GM12872 (cell line): Measurements from ENCODE around the gene SMARCA5.

Experiments
- TF ChIP-seq, protein P1 (sequence below): IDR thresholded peaks from 3 replicates; pipeline ENCODE4 v1.5.1; 2011; ENCODE audit warnings: low read depth, mild to moderate bottlenecking, low read length, moderate library complexity; ENCODE audit not compliant: insufficient read depth

The SMARCA5 gene

DNA sequence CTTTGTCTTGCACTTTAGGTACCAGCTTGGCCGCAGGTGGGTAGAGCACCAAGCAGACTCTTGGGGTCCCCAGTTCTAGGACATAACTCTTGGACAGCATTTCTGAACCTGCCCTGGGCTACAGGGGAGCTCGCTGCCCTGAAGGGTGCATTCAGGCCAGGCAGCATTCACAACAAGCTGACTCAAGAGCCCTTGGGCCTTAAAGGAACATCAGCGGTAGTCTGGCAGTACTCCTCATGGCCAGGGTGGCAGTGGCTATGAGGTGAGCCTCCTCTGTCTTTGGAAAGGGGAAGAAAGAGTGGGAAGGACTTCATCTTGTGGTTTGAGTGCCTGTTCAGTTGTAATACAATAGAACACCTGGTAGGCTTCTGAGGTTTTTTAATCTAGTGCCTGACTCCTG, 24.8 kb upstream of the SMARCA5 start:
- TF ChIP-seq, protein P1, sequence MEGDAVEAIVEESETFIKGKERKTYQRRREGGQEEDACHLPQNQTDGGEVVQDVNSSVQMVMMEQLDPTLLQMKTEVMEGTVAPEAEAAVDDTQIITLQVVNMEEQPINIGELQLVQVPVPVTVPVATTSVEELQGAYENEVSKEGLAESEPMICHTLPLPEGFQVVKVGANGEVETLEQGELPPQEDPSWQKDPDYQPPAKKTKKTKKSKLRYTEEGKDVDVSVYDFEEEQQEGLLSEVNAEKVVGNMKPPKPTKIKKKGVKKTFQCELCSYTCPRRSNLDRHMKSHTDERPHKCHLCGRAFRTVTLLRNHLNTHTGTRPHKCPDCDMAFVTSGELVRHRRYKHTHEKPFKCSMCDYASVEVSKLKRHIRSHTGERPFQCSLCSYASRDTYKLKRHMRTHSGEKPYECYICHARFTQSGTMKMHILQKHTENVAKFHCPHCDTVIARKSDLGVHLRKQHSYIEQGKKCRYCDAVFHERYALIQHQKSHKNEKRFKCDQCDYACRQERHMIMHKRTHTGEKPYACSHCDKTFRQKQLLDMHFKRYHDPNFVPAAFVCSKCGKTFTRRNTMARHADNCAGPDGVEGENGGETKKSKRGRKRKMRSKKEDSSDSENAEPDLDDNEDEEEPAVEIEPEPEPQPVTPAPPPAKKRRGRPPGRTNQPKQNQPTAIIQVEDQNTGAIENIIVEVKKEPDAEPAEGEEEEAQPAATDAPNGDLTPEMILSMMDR = no peak

DNA sequence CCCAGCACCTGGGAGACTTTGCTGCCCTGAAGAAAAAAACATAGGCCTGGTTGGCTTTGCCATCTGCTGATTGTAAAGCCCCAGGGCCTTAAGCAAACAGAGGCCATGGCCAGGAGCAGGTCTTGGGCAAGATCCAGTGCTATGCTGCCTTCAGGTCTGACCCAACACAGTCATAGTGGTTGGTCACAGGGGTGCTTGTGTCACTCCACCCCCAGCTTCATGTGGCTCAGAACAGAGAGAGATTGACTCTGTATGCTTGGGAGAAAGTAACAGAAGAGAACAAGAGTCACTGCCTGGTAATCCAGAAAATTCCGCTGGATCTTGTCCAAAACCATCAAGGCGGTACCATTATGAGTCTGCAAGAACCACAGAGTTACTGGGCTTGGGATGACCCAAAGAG, 24.4 kb upstream of the SMARCA5 start:
- TF ChIP-seq, protein P1 = no peak

DNA sequence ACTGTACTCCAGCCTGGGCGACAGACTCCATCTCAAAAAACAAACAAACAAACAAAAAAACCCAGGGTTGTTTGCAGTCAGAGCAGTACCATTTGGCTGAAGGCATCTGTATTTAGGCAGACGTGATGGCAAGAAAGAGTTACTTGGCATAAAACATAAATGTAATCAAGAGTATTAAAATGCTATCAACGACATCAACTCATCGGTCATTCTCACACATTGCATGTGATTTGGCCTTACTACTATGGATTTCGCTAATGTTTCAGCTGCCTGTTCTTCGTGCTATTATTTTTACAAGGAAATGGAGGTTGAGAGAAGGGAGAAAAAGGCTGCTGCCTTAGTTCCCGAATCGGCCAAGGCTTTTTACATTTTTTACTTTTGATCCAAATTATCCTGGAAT, 15.5 kb upstream of the SMARCA5 start:
- TF ChIP-seq, protein P1 = no peak

GRCh38 chr4:143502231-143502630, 11.3 kb upstream of the SMARCA5 start:
- TF ChIP-seq, protein P1 = no peak

GRCh38 chr4:143506031-143506430, 7.5 kb upstream of the SMARCA5 start:
- TF ChIP-seq, protein P1 = no peak

GRCh38 chr4:143511906-143512305, 1.6 kb upstream of the SMARCA5 start:
- TF ChIP-seq, protein P1 = no peak

DNA sequence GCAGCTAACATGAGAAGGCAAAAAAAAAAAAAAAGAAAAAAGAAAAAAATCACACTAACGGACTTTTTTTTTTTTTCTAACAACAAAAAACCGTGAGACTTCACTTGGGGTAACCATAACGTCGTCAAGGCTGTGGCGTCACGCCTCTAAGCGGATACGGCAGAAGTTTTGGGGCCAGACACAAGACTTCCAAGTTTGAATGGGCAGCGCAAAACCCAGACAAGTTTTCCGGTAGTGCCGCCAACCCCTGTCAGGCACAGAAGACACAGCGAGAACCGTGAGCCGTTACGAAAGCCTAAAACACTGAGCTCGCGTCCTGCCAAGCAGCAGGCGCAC, 556 bp upstream of the SMARCA5 start:
- TF ChIP-seq, protein P1 = no peak

DNA sequence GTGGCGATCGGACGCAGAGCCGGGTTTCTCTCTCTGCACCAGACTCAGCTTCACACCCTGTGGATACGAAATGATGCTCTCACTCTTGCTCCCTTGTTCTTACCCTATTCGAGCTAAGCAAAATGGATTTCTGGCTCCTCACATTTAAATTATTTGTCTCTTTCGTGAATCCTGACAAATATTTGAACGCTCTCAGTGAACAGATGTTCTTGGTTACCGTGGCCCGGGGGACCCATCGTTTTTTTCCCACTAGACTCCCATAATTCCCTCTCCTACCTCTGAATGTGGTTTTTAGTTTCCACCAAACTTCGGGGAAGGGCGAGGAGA, 630 bp downstream of the SMARCA5 start:
- TF ChIP-seq, protein P1 = no peak
